Activated CD4-positive, alpha-beta T cell treated with anti-CD3 and anti-CD28 coated beads for 48 hours (primary cell): ENCODE data around the gene UNC79.

Source experiments
- DNase-seq: peaks from one replicate; pipeline ENCODE4 v3.0.0-alpha.2; 2020

The UNC79 gene

GRCh38 chr14:93675651-93676050, 244.9 kb downstream of the UNC79 start:
- DNase-seq: no peak

GRCh38 chr14:93676416-93676958, 245.7 kb downstream of the UNC79 start:
- DNase-seq: no peak

- no peak for DNase-seq
Observed at GRCh38 chr14:93682459-93682858, 251.7 kb downstream of the UNC79 start.

GRCh38 chr14:93683226-93683625, 252.5 kb downstream of the UNC79 start:
- DNase-seq: no peak

GRCh38 chr14:93685121-93685895, 254.6 kb downstream of the UNC79 start:
- DNase-seq: no peak

GRCh38 chr14:93686268-93686667, 255.5 kb downstream of the UNC79 start:
- no peak for DNase-seq

- DNase-seq: no peak
Observed at GRCh38 chr14:93688239-93688666, 257.5 kb downstream of the UNC79 start.

- DNase-seq: no peak
Observed at GRCh38 chr14:93688820-93689219, 258.1 kb downstream of the UNC79 start.

- no peak for DNase-seq
Observed at GRCh38 chr14:93690146-93690545, 259.4 kb downstream of the UNC79 start.

GRCh38 chr14:93691042-93691780, 260.5 kb downstream of the UNC79 start:
- no peak for DNase-seq

GRCh38 chr14:93693914-93694313, 263.2 kb downstream of the UNC79 start:
- no peak for DNase-seq

- DNase-seq: no peak
Observed at GRCh38 chr14:93700928-93701327, 270.2 kb downstream of the UNC79 start.

- no peak for DNase-seq
Observed at GRCh38 chr14:93701562-93701961, 270.8 kb downstream of the UNC79 start.

GRCh38 chr14:93702946-93703345, 272.2 kb downstream of the UNC79 start:
- no peak for DNase-seq

GRCh38 chr14:93703941-93704340, 273.2 kb downstream of the UNC79 start:
- DNase-seq: no peak

GRCh38 chr14:93705513-93706156, 274.9 kb downstream of the UNC79 start:
- DNase-seq: no peak

- no peak for DNase-seq
Observed at GRCh38 chr14:93706360-93706955, 275.7 kb downstream of the UNC79 start.

- no peak for DNase-seq
Observed at GRCh38 chr14:93707475-93707874, 276.7 kb downstream of the UNC79 start.

- no peak for DNase-seq
Observed at GRCh38 chr14:93708311-93708734, 277.6 kb downstream of the UNC79 start.

- no peak for DNase-seq
Observed at GRCh38 chr14:93708800-93709199, 278.1 kb downstream of the UNC79 start.

GRCh38 chr14:93709249-93709648, 278.5 kb downstream of the UNC79 start:
- no peak for DNase-seq

GRCh38 chr14:93712079-93712837, 281.5 kb downstream of the UNC79 start:
- no peak for DNase-seq
